ENCODE measurements around the gene CHRM2.

The CHRM2 gene

GRCh38 chr7:136883046-136883445 lies 14.6 kb downstream of the CHRM2 start:
- Histone ChIP-seq H3K4me3 (no peak overlapping the region), H3K27ac (no peak overlapping the region), H3K36me3 (no peaks in the 10 kb centered on the region), H3K4me1 (no peaks in the 10 kb centered on the region), H3K9me3 (no peaks in the 10 kb centered on the region), H3K27me3 (no peaks in the 10 kb centered on the region)
- no peak for DNase-seq
- intact Hi-C loops (cut with DNase I; ENCODE audit: low total_unique reads): no loop called here
- TF ChIP-seq CTCF (IDR thresholded peaks at IDR 0.05): no peak

- no peaks in the 10 kb centered on the region for H3K4me1 ChIP-seq
- H3K27ac ChIP-seq: no peak overlapping the region
- no peak overlapping the region for H3K4me3 ChIP-seq
- intact Hi-C loops (cut with DNase I; ENCODE audit: low total_unique reads): no loop called here
- no peaks in the 10 kb centered on the region for H3K9me3 ChIP-seq
- TF ChIP-seq CTCF (IDR thresholded peaks at IDR 0.05): no peak
- H3K27me3 ChIP-seq: no peaks in the 10 kb centered on the region
- no peaks in the 10 kb centered on the region for H3K36me3 ChIP-seq
- no peak for DNase-seq
Measured at GRCh38 chr7:136884492-136884891, 16.0 kb downstream of the CHRM2 start.

- no peak for TF ChIP-seq CTCF (IDR thresholded peaks at IDR 0.05)
- no peak overlapping the region for H3K27ac ChIP-seq
- no peak for DNase-seq
- H3K4me1 ChIP-seq: no peaks in the 10 kb centered on the region
- H3K9me3 ChIP-seq: no peaks in the 10 kb centered on the region
- H3K36me3 ChIP-seq: no peaks in the 10 kb centered on the region
- H3K4me3 ChIP-seq: no peak overlapping the region
- no peaks in the 10 kb centered on the region for H3K27me3 ChIP-seq
- intact Hi-C loops (cut with DNase I; ENCODE audit: low total_unique reads): no loop called here
Measured at GRCh38 chr7:136887317-136887716, 18.9 kb downstream of the CHRM2 start.

GRCh38 chr7:136890399-136890798 lies 21.9 kb downstream of the CHRM2 start:
- no peaks in the 10 kb centered on the region for H3K36me3 ChIP-seq
- no peaks in the 10 kb centered on the region for H3K27me3 ChIP-seq
- no peaks in the 10 kb centered on the region for H3K9me3 ChIP-seq
- no peak overlapping the region for H3K27ac ChIP-seq
- no peak for TF ChIP-seq CTCF (IDR thresholded peaks at IDR 0.05)
- H3K4me3 ChIP-seq: no peak overlapping the region
- no peaks in the 10 kb centered on the region for H3K4me1 ChIP-seq
- intact Hi-C loops (cut with DNase I; ENCODE audit: low total_unique reads): no loop called here
- no peak for DNase-seq

- no peaks in the 10 kb centered on the region for H3K27me3 ChIP-seq
- intact Hi-C loops (cut with DNase I; ENCODE audit: low total_unique reads): no loop called here
Measured at GRCh38 chr7:136891850-136892249, 23.4 kb downstream of the CHRM2 start.

More at GRCh38 chr7:136891850-136892249, 23.4 kb downstream of the CHRM2 start:
- H3K27ac ChIP-seq: no peak overlapping the region
- H3K9me3 ChIP-seq: no peaks in the 10 kb centered on the region
- TF ChIP-seq CTCF (IDR thresholded peaks at IDR 0.05): no peak
- H3K4me3 ChIP-seq: no peak overlapping the region
- DNase-seq: no peak
- no peaks in the 10 kb centered on the region for H3K4me1 ChIP-seq
- H3K36me3 ChIP-seq: no peaks in the 10 kb centered on the region
